T-helper 1 cell treated with Interleukin-12 subunit alpha and Interleukin-12 subunit beta and Interleukin-4 antibody, amounts not matched to agents 30 ng/mL and 1 ng/mL, for 36 hours (primary cell): Measurements from ENCODE around the gene ICAM3. TPM values are rescaled to one million over a fixed set of nuclear protein-coding genes. Genes with fewer than 3 reads are reported as not detected.

Experiments used
- intact Hi-C: fragments of 100-400 bp; cut with micrococcal nuclease; formaldehyde crosslinking; loops from one replicate; pipeline ENCODE4 v1.15.1; 2024
- total RNA-seq: library from RNA; stranded (reverse); gene quantifications from 2 replicates; pipeline ENCODE4 v1.2.3, GENCODE V29; 2022

ICAM3 gene
- total RNA-seq, 1 donor from 2014 or later: 190 TPM

DNA sequence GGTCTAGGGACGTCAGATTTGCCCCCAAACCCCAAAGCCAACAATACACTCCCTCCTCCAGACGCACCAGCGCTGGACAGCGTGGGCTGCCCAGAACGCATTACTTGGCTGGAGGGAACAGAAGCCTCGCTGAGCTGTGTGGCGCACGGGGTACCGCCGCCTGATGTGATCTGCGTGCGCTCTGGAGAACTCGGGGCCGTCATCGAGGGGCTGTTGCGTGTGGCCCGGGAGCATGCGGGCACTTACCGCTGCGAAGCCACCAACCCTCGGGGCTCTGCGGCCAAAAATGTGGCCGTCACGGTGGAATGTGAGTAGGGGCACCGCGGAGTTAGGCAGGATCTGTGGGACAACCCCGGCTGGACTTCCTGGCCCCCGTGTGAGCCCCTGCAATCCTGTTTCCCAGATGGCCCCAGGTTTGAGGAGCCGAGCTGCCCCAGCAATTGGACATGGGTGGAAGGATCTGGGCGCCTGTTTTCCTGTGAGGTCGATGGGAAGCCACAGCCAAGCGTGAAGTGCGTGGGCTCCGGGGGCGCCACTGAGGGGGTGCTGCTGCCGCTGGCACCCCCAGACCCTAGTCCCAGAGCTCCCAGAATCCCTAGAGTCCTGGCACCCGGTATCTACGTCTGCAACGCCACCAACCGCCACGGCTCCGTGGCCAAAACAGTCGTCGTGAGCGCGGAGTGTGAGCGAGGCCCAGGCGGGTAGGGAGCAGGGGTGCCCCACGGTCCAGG is 45.6 kb downstream of the ICAM3 start:
- intact Hi-C loops: loop anchor here (2.0 kb wide), 1 partner anchor 23 kb away; the partner anchor contains the start of gene FDX2

DNA sequence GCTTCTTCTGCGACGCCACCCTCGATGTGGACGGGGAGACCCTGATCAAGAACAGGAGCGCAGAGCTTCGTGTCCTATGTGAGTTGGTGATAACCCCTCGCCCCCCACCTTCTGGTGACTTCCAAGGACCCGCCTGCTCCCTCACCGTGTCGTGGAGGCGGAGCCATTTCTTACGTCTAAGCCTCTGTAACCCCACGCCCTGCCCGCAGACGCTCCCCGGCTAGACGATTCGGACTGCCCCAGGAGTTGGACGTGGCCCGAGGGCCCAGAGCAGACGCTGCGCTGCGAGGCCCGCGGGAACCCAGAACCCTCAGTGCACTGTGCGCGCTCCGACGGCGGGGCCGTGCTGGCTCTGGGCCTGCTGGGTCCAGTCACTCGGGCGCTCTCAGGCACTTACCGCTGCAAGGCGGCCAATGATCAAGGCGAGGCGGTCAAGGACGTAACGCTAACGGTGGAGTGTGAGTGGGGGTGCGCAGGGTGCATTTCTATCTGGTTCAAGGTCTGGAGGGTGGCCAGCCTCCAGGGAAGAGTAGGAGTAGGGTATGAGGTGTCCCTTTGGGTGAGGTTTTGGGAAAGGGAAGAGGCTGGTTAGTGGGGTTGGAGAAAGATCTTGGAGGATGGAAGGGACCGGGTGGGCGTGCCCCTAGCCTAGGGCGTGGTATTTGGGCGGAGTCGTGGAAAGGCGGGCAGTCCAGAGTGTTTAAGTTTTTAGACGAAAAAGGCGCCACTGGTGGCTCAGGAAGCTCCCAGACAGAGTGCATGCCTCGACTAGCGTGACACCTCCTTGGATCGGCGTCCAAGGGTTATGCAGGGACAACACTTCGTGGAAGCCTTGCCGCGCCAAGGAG is 46.4 kb downstream of the ICAM3 start:
- intact Hi-C loops: no loop called here

DNA sequence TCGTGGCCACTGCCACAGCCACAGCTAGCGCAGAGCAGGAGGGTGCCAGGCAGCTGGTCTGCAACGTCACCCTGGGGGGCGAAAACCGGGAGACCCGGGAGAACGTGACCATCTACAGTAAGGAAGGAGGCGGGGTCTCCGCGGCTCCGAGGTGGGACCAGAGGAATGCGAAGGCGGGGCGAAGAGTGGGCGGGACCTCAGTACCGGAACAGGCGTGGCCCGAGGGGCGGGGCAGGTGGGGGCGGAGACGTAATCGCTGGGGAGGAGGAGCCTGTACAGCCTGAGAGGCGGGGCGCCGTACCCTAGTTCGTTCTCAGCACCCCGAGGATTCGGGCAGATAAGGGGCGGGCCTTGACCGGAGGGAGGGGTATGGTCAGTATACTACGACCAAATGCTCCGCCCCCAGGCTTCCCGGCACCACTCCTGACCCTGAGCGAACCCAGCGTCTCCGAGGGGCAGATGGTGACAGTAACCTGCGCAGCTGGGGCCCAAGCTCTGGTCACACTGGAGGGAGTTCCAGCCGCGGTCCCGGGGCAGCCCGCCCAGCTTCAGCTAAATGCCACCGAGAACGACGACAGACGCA is 47.1 kb downstream of the ICAM3 start:
- intact Hi-C loops: no loop called here

DNA sequence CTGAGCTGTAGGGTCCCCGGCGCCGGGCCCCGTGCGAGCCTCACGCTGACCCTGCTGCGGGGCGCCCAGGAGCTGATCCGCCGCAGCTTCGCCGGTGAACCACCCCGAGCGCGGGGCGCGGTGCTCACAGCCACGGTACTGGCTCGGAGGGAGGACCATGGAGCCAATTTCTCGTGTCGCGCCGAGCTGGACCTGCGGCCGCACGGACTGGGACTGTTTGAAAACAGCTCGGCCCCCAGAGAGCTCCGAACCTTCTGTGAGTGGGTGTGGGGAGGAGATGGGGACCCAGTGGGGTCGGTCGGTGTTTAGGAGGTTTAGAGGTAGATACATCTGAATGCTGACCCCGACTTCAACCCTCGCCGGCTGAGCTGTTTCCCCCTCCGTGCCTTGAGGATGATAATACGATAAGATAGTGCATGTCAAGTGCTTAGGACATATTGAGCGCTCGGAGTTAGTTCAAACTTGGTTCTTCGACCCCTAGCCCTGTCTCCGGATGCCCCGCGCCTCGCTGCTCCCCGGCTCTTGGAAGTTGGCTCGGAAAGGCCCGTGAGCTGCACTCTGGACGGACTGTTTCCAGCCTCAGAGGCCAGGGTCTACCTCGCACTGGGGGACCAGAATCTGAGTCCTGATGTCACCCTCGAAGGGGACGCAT is 47.7 kb downstream of the ICAM3 start:
- intact Hi-C loops: loop anchor here (2.0 kb wide), 1 partner anchor 221 kb away; no protein-coding TSS in a partner anchor

DNA sequence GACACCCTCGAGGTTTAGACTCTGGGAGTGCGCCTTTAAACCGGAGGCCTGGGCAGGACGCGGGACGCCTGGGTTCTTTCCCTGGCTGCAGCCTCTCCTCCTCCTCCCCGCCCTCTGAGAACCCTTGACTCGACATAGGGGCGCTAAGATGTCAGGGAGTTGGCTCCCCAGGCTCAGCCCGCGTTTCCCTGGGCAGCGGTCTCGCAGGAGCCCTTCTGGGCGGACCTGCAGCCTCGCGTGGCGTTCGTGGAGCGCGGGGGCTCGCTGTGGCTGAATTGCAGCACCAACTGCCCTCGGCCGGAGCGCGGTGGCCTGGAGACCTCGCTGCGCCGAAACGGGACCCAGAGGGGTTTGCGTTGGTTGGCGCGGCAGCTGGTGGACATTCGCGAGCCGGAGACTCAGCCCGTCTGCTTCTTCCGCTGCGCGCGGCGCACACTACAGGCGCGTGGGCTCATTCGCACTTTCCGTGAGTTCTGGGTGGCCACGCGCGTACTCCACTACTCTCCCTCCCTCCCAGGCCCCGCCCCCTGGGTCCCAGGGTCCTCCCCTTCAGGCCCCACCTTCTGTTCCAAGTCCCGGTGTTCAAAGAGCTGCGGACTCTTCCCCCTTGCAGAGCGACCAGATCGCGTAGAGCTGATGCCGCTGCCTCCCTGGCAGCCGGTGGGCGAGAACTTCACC is 48.4 kb downstream of the ICAM3 start:
- intact Hi-C loops: loop anchor here (2.0 kb wide), 1 partner anchor 222 kb away; no protein-coding TSS in a partner anchor

DNA sequence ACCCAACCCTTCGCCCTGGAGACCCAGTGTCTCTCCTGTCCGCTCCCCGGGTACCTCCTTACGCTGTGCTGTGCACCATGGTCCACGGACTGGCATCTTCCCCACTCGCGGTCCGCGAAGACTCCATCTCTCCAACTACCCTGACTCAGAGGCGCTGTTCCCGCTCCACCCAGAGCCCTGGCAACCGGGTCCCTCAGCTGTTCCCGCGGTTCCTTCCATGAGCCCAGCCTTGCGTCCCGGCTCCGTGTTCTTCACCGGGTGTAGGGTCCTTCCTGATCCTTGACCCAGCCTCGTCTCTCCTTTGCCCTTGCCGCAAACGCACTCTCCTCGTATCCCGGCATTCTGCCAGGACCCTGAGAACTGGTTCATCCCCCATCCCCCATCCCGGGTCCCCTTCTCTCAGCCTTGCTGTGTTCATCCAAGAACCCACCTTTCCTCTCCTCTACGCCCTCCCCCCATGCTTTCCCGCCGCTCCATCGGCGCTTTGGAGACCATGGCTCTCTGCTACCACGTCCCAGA is 49.0 kb downstream of the ICAM3 start:
- intact Hi-C loops: loop anchor here (2.0 kb wide), 1 partner anchor 222 kb away; no protein-coding TSS in a partner anchor

DNA sequence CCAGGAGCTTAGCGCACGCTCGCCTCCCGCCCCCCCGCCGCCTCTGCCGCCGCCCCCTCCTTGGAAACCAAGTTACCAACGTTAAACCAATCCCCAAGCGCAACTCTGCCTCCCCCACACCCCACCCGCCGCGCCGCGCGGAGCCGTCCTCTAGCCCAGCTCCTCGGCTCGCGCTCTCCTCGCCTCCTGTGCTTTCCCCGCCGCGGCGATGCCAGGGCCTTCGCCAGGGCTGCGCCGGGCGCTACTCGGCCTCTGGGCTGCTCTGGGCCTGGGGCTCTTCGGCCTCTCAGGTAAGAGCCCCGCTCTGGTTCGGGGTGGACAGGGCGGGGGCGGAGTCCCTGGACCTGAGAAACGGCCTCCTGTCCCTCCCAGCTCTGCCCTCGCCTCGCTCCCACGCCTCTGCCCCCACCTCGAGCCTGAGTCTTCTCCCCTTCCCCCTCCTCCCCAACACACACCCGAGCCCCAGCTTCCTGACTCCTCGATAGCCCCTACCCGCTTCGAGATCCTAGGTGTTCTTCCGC is 49.5 kb downstream of the ICAM3 start, which contains the start of gene ICAM5:
Gene ICAM5, plus strand, starts transcription at position 117 of the 521 bp plus-strand sequence. Its CDS starts 92 bp downstream, at position 209.
- intact Hi-C loops: loop anchor here (2.0 to 5.0 kb wide), 2 partner anchors 172 to 223 kb away; no protein-coding TSS in a partner anchor

DNA sequence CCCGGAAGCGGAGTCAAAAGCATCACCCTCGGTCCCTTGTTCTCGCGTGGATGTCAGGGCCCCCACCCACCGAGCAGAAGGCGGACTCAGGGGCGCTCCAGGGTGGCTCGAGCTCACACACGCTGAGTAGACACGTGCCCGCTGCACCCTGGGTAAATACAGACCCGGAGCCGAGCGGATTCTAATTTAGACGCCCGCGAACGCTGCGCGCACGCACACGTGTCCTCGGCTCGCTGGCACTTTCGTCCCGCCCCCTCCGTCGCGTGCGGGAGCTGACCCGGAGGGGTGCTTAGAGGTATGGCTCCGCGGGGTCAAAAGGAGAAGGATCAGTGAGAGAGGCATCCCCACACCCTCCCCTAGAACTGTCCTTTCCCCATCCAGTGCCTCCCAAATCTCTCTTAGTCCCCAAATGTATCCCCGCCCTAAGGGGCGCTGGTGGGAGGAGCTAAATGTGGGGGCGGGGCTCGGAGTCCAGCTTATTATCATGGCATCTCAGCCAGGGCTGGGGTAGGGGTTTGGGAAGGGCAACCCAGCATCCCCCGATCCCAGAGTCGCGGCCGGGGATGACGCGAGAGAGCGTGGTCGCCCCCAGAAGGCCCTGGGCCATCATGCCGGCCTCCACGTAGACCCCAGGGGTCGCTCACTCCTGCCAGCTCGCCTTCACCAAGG is 50.1 kb downstream of the ICAM3 start:
- intact Hi-C loops: loop anchor here (5.0 kb wide), 1 partner anchor 173 kb away; no protein-coding TSS in a partner anchor

DNA sequence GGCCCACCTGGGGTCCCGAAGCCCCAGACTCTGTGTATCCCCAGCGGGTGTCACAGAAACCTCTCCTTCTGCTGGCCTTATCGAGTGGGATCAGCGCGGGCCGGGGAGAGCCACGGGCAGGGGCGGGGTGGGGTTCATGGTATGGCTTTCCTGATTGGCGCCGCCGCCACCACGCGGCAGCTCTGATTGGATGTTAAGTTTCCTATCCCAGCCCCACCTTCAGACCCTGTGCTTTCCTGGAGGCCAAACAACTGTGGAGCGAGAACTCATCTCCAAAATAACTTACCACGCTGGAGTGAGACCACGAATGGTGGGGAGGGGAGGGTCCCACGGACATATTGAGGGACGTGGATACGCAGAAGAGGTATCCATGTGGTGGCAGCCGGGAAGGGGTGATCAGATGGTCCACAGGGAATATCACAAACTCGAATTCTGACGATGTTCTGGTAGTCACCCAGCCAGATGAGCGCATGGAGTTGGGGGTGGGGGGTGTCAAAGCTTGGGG is 50.7 kb downstream of the ICAM3 start:
- intact Hi-C loops: loop anchor here (5.0 kb wide), 1 partner anchor 174 kb away; no protein-coding TSS in a partner anchor

DNA sequence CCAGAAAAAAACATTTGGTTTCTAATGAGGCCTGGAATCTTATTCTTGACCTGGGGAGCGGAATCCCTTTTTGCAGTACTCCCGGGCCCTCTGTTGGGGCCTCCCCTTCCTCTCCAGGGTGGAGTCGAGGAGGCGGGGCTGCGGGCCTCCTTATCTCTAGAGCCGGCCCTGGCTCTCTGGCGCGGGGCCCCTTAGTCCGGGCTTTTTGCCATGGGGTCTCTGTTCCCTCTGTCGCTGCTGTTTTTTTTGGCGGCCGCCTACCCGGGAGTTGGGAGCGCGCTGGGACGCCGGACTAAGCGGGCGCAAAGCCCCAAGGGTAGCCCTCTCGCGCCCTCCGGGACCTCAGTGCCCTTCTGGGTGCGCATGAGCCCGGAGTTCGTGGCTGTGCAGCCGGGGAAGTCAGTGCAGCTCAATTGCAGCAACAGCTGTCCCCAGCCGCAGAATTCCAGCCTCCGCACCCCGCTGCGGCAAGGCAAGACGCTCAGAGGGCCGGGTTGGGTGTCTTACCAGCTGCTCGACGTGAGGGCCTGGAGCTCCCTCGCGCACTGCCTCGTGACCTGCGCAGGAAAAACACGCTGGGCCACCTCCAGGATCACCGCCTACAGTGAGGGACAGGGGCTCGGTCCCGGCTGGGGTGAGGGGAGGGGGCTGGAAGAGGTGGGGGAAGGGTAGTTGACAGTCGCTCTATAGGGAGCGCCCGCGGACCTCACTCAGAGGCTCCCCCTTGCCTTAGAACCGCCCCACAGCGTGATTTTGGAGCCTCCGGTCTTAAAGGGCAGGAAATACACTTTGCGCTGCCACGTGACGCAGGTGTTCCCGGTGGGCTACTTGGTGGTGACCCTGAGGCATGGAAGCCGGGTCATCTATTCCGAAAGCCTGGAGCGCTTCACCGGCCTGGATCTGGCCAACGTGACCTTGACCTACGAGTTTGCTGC is 52.4 kb downstream of the ICAM3 start, which contains the start of gene ICAM4:
Gene ICAM4, plus strand, starts transcription at position 153 of the 935 bp plus-strand sequence. Its CDS starts 58 bp downstream, at position 211.
- intact Hi-C loops: loop anchor here (1.0 to 5.0 kb wide), 4 partner anchors 8 to 175 kb away; partner anchors contain the start of genes ICAM1 and RAVER1

DNA sequence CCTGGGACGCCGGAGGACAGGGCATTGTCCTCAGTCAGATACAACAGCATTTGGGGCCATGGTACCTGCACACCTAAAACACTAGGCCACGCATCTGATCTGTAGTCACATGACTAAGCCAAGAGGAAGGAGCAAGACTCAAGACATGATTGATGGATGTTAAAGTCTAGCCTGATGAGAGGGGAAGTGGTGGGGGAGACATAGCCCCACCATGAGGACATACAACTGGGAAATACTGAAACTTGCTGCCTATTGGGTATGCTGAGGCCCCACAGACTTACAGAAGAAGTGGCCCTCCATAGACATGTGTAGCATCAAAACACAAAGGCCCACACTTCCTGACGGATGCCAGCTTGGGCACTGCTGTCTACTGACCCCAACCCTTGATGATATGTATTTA is 54.0 kb downstream of the ICAM3 start:
- intact Hi-C loops: loop anchor here (5.0 kb wide), 1 partner anchor 177 kb away; no protein-coding TSS in a partner anchor

DNA sequence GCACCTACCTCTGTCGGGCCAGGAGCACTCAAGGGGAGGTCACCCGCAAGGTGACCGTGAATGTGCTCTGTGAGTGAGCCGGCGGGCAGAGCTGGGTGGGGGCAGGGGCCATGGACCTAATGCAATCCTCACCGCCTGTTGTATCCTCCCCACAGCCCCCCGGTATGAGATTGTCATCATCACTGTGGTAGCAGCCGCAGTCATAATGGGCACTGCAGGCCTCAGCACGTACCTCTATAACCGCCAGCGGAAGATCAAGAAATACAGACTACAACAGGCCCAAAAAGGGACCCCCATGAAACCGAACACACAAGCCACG is 54.5 kb downstream of the ICAM3 start:
- intact Hi-C loops: loop anchor here (5.0 kb wide), 1 partner anchor 177 kb away; no protein-coding TSS in a partner anchor

DNA sequence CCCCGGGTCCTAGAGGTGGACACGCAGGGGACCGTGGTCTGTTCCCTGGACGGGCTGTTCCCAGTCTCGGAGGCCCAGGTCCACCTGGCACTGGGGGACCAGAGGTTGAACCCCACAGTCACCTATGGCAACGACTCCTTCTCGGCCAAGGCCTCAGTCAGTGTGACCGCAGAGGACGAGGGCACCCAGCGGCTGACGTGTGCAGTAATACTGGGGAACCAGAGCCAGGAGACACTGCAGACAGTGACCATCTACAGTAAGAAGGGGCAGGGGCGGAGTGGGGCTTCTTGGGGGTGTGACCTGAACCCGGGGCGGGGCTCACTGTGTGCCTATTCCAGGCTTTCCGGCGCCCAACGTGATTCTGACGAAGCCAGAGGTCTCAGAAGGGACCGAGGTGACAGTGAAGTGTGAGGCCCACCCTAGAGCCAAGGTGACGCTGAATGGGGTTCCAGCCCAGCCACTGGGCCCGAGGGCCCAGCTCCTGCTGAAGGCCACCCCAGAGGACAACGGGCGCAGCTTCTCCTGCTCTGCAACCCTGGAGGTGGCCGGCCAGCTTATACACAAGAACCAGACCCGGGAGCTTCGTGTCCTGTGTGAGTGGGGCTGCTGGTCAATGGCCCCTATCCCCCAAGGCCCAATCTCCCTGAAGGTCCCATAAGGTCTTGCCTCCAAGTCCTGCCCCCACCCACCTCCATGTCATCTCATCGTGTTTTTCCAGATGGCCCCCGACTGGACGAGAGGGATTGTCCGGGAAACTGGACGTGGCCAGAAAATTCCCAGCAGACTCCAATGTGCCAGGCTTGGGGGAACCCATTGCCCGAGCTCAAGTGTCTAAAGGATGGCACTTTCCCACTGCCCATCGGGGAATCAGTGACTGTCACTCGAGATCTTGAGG is 55.1 kb downstream of the ICAM3 start:
- intact Hi-C loops: no loop called here
